Loucy (cell line): ENCODE data around the gene TLR9.

Experiments
- CTCF ChIP-seq: fragments of 200-600 bp; sonication (generic); conservative IDR thresholded peaks from 2 replicates; pipeline ENCODE4 v1.5.1; 2014; ENCODE audit warnings: mild to moderate bottlenecking, antibody characterized with exemption, low read length
- EZH2phosphoT487 ChIP-seq: fragments of 200-600 bp; IDR thresholded peaks from 2 replicates; pipeline ENCODE4 v1.6.1; 2018; ENCODE audit warnings: antibody characterized with exemption, mild to moderate bottlenecking, moderate library complexity, borderline replicate concordance

- TF ChIP-seq CTCF, result no peak
- no peak for TF ChIP-seq EZH2phosphoT487
Measured at GRCh38 chr3:52216585-52217408, 8.6 kb downstream of the TLR9 start.
